Astrocyte (in vitro differentiated cells and primary cell): ENCODE results near the gene PLA2G4E. TPM values are rescaled to one million over a fixed set of nuclear protein-coding genes. Genes with fewer than 3 reads are reported as not detected.
A peak's percentile ranks its signal among the peaks of the same experiment; 100 is the strongest.

Source experiments
- DNase-seq: peaks from one replicate; pipeline ENCODE4 v3.0.0-alpha.2; 2010; ENCODE audit warnings: low read depth
- FAIRE-seq: peaks from 2 replicates; lab custom pipeline; 2011; peaks lifted over from hg19 to GRCh38; lab: Jason Lieb, UNC
- H2AFZ ChIP-seq: 2 replicates; pipeline ENCODE4 v1.6.0; 2012; ENCODE audit warnings: low read depth, low read length, inconsistent platforms
- H3K27ac ChIP-seq: 2 replicates; pipeline ENCODE4 v1.5.1; 2011; ENCODE audit warnings: low read depth, low read length, inconsistent platforms
- H3K27me3 ChIP-seq: 2 replicates; pipeline ENCODE4 v1.6.0; 2011; ENCODE audit warnings: low read length, inconsistent platforms; ENCODE audit not compliant: insufficient read depth
- H3K36me3 ChIP-seq: 2 replicates; pipeline ENCODE4 v1.5.1; 2011; ENCODE audit warnings: low read length, inconsistent platforms; ENCODE audit not compliant: insufficient read depth
- H3K4me1 ChIP-seq: 2 replicates; pipeline ENCODE4 v1.5.1; 2011; ENCODE audit warnings: low read length, inconsistent platforms; ENCODE audit not compliant: insufficient read depth
- H3K4me2 ChIP-seq: 2 replicates; pipeline ENCODE4 v1.6.0; 2012; ENCODE audit warnings: low read length, inconsistent platforms
- H3K4me3 ChIP-seq: 2 replicates; pipeline ENCODE4 v1.5.1; 2011; ENCODE audit warnings: low read depth, mild to moderate bottlenecking, low read length, inconsistent platforms; ENCODE audit not compliant: insufficient read depth
- H3K79me2 ChIP-seq: 2 replicates; pipeline ENCODE4 v1.6.0; 2012; ENCODE audit warnings: mild to moderate bottlenecking, low read length, inconsistent platforms; ENCODE audit not compliant: insufficient read depth
- H3K9ac ChIP-seq: 2 replicates; pipeline ENCODE4 v1.6.0; 2012; ENCODE audit warnings: mild to moderate bottlenecking, low read length, inconsistent platforms
- H3K9me3 ChIP-seq: 2 replicates; pipeline ENCODE4 v1.5.1; 2012; ENCODE audit warnings: low read depth, mild to moderate bottlenecking, low read length, inconsistent platforms; ENCODE audit not compliant: insufficient read depth
- H4K20me1 ChIP-seq: 2 replicates; pipeline ENCODE4 v1.6.0; 2012; ENCODE audit warnings: low read length, inconsistent platforms; ENCODE audit not compliant: insufficient read depth
- H3K27ac Mint-ChIP-seq: one replicate; pipeline ENCODE4 v1.8.0; 2021; ENCODE audit warnings: mild to moderate bottlenecking, mixed read lengths; ENCODE audit not compliant: unreplicated experiment
- H3K27me3 Mint-ChIP-seq: one replicate; pipeline ENCODE4 v1.8.0; 2021; ENCODE audit warnings: low read depth, mixed read lengths; ENCODE audit not compliant: unreplicated experiment
- H3K36me3 Mint-ChIP-seq: one replicate; pipeline ENCODE4 v1.8.0; 2021; ENCODE audit warnings: low read depth, mixed read lengths; ENCODE audit not compliant: unreplicated experiment
- H3K4me1 Mint-ChIP-seq: one replicate; pipeline ENCODE4 v1.8.0; 2021; ENCODE audit warnings: low read depth, mixed read lengths; ENCODE audit not compliant: unreplicated experiment
- H3K4me3 Mint-ChIP-seq: one replicate; pipeline ENCODE4 v1.8.0; 2021; ENCODE audit warnings: mild to moderate bottlenecking, moderate library complexity, mixed read lengths; ENCODE audit not compliant: unreplicated experiment
- H3K9me3 Mint-ChIP-seq: one replicate; pipeline ENCODE4 v1.8.0; 2021; ENCODE audit warnings: mild to moderate bottlenecking, mixed read lengths; ENCODE audit not compliant: unreplicated experiment
- CTCF ChIP-seq: IDR thresholded peaks from 2 replicates; pipeline ENCODE4 v1.5.1; 2011; ENCODE audit warnings: low read depth, mild to moderate bottlenecking, inconsistent platforms, low read length, moderate library complexity; ENCODE audit not compliant: insufficient read depth
- EZH2 ChIP-seq: IDR thresholded peaks from 2 replicates; pipeline ENCODE4 v1.6.1; 2012; ENCODE audit warnings: mild to moderate bottlenecking, low read length, inconsistent platforms; ENCODE audit not compliant: insufficient read depth
- total RNA-seq: library from RNA; stranded (reverse); gene quantifications from 2 replicates; pipeline ENCODE4 v1.2.1, GENCODE V29; 2021

PLA2G4E gene
- total RNA-seq, 1 donor from 2014 or later = not detected

- no peak for DNase-seq
- no peak for FAIRE-seq
- H3K27ac Mint-ChIP-seq = no peak overlapping the region
Observed at GRCh38 chr15:41985236-41986160, 35.3 kb downstream of the PLA2G4E start.

GRCh38 chr15:41984622-41985021 is 36.2 kb downstream of the PLA2G4E start:
- Histone ChIP-seq H3K9ac (no peak overlapping the region), H3K27ac (no peak overlapping the region), H3K4me2 (no peak overlapping the region), H3K27me3 (peaks cover 8% of the 10 kb centered on the region), H2AFZ (no peak overlapping the region), H4K20me1 (no peaks in the 10 kb centered on the region), H3K9me3 (no peaks in the 10 kb centered on the region), H3K4me3 (no peak overlapping the region), H3K36me3 (no peaks in the 10 kb centered on the region), H3K79me2 (no peaks in the 10 kb centered on the region), H3K4me1 (peaks cover 4% of the 10 kb centered on the region)
- H3K27me3 Mint-ChIP-seq = peaks cover 43% of the 10 kb centered on the region
- no peak for FAIRE-seq
- H3K36me3 Mint-ChIP-seq = peaks cover 2% of the 10 kb centered on the region
- H3K4me3 Mint-ChIP-seq = peak overlapping the region; percentile 54
- H3K27ac Mint-ChIP-seq = no peak overlapping the region
- no peak for DNase-seq
- TF ChIP-seq CTCF (no peak), EZH2 (no peak)
- H3K4me1 Mint-ChIP-seq = peaks cover 8% of the 10 kb centered on the region
- H3K9me3 Mint-ChIP-seq = peaks cover 2% of the 10 kb centered on the region

More at GRCh38 chr15:41985236-41986160, 35.3 kb downstream of the PLA2G4E start:
- Histone ChIP-seq H3K4me1 (peaks cover 4% of the 10 kb centered on the region), H3K4me3 (no peak overlapping the region), H3K9me3 (no peaks in the 10 kb centered on the region), H4K20me1 (no peaks in the 10 kb centered on the region), H3K36me3 (no peaks in the 10 kb centered on the region), H3K9ac (no peak overlapping the region), H3K27me3 (peaks cover 8% of the 10 kb centered on the region), H3K4me2 (no peak overlapping the region), H3K27ac (no peak overlapping the region), H2AFZ (no peak overlapping the region), H3K79me2 (no peaks in the 10 kb centered on the region)
- Mint-ChIP-seq H3K36me3 (peaks cover 2% of the 10 kb centered on the region), H3K27me3 (peaks cover 44% of the 10 kb centered on the region), H3K4me1 (peaks cover 5% of the 10 kb centered on the region), H3K9me3 (no peaks in the 10 kb centered on the region), H3K4me3 (no peak overlapping the region)
- TF ChIP-seq CTCF (no peak), EZH2 (no peak)
